ENCODE measurements around the gene WWOX.

GRCh38 chr16:78277321-78278055, 178.0 kb downstream of the WWOX start:
- TF ChIP-seq CTCF (conservative IDR thresholded peaks at IDR 0.05 in 1 of 2, IDR thresholded peaks at IDR 0.05 in 1 of 2; ENCODE audit: extremely low read depth in 1 of 2, insufficient read depth in 1 of 2, low read depth in 1 of 2, low read length in 2 of 2): no peak
- no peak for TF ChIP-seq EZH2 (IDR thresholded peaks at IDR 0.05; ENCODE audit: borderline replicate concordance, low read length)

All from mammary epithelial cell (primary cell).